Suprapubic skin (tissue), 3 donors: ENCODE data around the gene FHOD3.

Source experiments
- POLR2A ChIP-seq, 2 donors: fragments of 450-650 bp; IDR thresholded peaks; one replicate each; pipeline ENCODE4 v1.6.1; 2017; ENCODE audit warnings: antibody characterized with exemption in 2 of 2, mild to moderate bottlenecking in 2 of 2, moderate library complexity in 2 of 2
- TF ChIP-seq, protein P1 (sequence below), 2 donors: fragments of 200-600 bp in 1 of 2; fragments of 450-650 bp in 1 of 2; sonication (generic) in 1 of 2; IDR thresholded peaks; one replicate each; pipeline ENCODE4 v1.5.1; 2016 to 2019; ENCODE audit warnings: antibody characterized with exemption in 2 of 2, mild to moderate bottlenecking in 1 of 2, moderate library complexity in 1 of 2

- TF ChIP-seq, protein P1, sequence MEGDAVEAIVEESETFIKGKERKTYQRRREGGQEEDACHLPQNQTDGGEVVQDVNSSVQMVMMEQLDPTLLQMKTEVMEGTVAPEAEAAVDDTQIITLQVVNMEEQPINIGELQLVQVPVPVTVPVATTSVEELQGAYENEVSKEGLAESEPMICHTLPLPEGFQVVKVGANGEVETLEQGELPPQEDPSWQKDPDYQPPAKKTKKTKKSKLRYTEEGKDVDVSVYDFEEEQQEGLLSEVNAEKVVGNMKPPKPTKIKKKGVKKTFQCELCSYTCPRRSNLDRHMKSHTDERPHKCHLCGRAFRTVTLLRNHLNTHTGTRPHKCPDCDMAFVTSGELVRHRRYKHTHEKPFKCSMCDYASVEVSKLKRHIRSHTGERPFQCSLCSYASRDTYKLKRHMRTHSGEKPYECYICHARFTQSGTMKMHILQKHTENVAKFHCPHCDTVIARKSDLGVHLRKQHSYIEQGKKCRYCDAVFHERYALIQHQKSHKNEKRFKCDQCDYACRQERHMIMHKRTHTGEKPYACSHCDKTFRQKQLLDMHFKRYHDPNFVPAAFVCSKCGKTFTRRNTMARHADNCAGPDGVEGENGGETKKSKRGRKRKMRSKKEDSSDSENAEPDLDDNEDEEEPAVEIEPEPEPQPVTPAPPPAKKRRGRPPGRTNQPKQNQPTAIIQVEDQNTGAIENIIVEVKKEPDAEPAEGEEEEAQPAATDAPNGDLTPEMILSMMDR (IDR thresholded peaks at IDR 0.05), result no peak
- TF ChIP-seq POLR2A (IDR thresholded peaks at IDR 0.05), result no peak
Observed at GRCh38 chr18:36405611-36406010, 108.1 kb downstream of the FHOD3 start.
